GM18502 (cell line): ENCODE results near the gene FNBP1.
"Not testable (repeated sequence)": the region's sequence is repeated elsewhere in the genome, so short reads cannot be mapped to it uniquely, and the experiment has no call there.

Experiments
- ATAC-seq: cut with Tn5 transposase; IDR thresholded peaks from one replicate; pipeline ENCODE4 v1.9.1; 2021; ENCODE audit warnings: mild to moderate bottlenecking; ENCODE audit not compliant: unreplicated experiment, poor library complexity

Gene FNBP1

GRCh38 chr9:130023144-130023787 is 19.7 kb downstream of the FNBP1 start:
- ATAC-seq, result peak; percentile 43

GRCh38 chr9:130022566-130023143 is 20.3 kb downstream of the FNBP1 start:
- ATAC-seq, result no peak

GRCh38 chr9:130021842-130022241 is 21.1 kb downstream of the FNBP1 start:
- not testable (repeated sequence) for ATAC-seq

GRCh38 chr9:130021123-130021522 is 21.9 kb downstream of the FNBP1 start:
- no peak for ATAC-seq

- no peak for ATAC-seq
Measured at GRCh38 chr9:130020618-130021017, 22.4 kb downstream of the FNBP1 start.

- ATAC-seq, result no peak
Measured at GRCh38 chr9:130018265-130018664, 24.7 kb downstream of the FNBP1 start.

GRCh38 chr9:130017510-130017909 is 25.5 kb downstream of the FNBP1 start:
- not testable (repeated sequence) for ATAC-seq

GRCh38 chr9:130017076-130017475 is 25.9 kb downstream of the FNBP1 start:
- no peak for ATAC-seq

GRCh38 chr9:130015353-130016019 is 27.5 kb downstream of the FNBP1 start:
- ATAC-seq, result no peak

GRCh38 chr9:130013326-130013725 is 29.7 kb downstream of the FNBP1 start:
- no peak for ATAC-seq

- peak; percentile 41 for ATAC-seq
Measured at GRCh38 chr9:130010151-130010988, 32.6 kb downstream of the FNBP1 start.

GRCh38 chr9:130009546-130009945 is 33.4 kb downstream of the FNBP1 start:
- not testable (repeated sequence) for ATAC-seq

GRCh38 chr9:130008538-130008937 is 34.5 kb downstream of the FNBP1 start:
- ATAC-seq, result no peak

GRCh38 chr9:130006952-130007351 is 36.0 kb downstream of the FNBP1 start:
- not testable (repeated sequence) for ATAC-seq

- no peak for ATAC-seq
Measured at GRCh38 chr9:130003943-130004552, 38.9 kb downstream of the FNBP1 start.

- no peak for ATAC-seq
Measured at GRCh38 chr9:130002320-130002719, 40.7 kb downstream of the FNBP1 start.

GRCh38 chr9:130001190-130001589 is 41.8 kb downstream of the FNBP1 start:
- no peak for ATAC-seq

- no peak for ATAC-seq
Measured at GRCh38 chr9:129999141-129999510, 43.9 kb downstream of the FNBP1 start.

GRCh38 chr9:129998491-129999140 is 44.4 kb downstream of the FNBP1 start:
- ATAC-seq, result no peak

GRCh38 chr9:129997706-129998105 is 45.3 kb downstream of the FNBP1 start:
- not testable (repeated sequence) for ATAC-seq
